GM12878 (cell line): ENCODE results near the gene DYNC1LI1. TPM values are rescaled to one million over a fixed set of nuclear protein-coding genes. Genes with fewer than 3 reads are reported as not detected.

Source experiments
- ATAC-seq: fragments of 200-7000 bp; cut with Tn5 transposase; 3 replicates; pipeline ENCODE4 v1.9.1; 2020; ENCODE audit warnings: mild to moderate bottlenecking, moderate library complexity
- BruUV-seq: library from RNA; stranded (reverse); fragments of 400-500 nt; replicated peaks from 2 replicates; lab custom pipeline; 2021; lab: Mats Ljungman, UMichigan
- CTCF ChIA-PET: fragments of 300-600 bp; sonication (Branson Sonifier 250); formaldehyde crosslinking; extraction: SDS; loops from one replicate; lab custom pipeline; 2021; ENCODE audit warnings: inconsistent platforms; lab: Yijun Ruan, JAX
- POLR2A ChIA-PET: fragments of 350-600 bp; formaldehyde crosslinking; extraction: SDS; loops from one replicate; lab custom pipeline; 2021; ENCODE audit warnings: inconsistent platforms; lab: Charles Lee
- RAD21 ChIA-PET: fragments of 300-600 bp; sonication (Branson Sonifier 250); formaldehyde crosslinking; loops from one replicate; lab custom pipeline; 2023; ENCODE audit warnings: antibody characterized with exemption; ENCODE audit not compliant: unreplicated experiment; lab: Charles Lee
- SMC1A ChIA-PET: fragments of 300-600 bp; sonication (Branson Sonifier 250); formaldehyde crosslinking; loops from one replicate; lab custom pipeline; 2023; ENCODE audit not compliant: unreplicated experiment, uncharacterized antibody; lab: Charles Lee
- DNase-seq: peaks from one replicate; pipeline ENCODE4 v3.0.0-alpha.2; 2011; ENCODE audit warnings: low read depth, low spot score
- FAIRE-seq: peaks from 3 replicates; lab custom pipeline; 2011; peaks lifted over from hg19 to GRCh38; lab: Jason Lieb, UNC
- H2AFZ ChIP-seq: 2 replicates; pipeline ENCODE4 v1.6.0; 2011; ENCODE audit warnings: low read depth, low read length, control low read depth; ENCODE audit not compliant: control insufficient read depth
- H3K27ac ChIP-seq: 2 replicates; pipeline ENCODE4 v1.5.1; 2011; ENCODE audit warnings: control low read depth; ENCODE audit not compliant: control insufficient read depth, insufficient read depth
- H3K27me3 ChIP-seq, 2 experiments: replicated peaks in 1 of 2; 2 replicates each; pipeline versions ENCODE4 v1.6.0 to v1.6.1; 2011; ENCODE audit warnings: low read length in 1 of 2; ENCODE audit not compliant: control insufficient read depth in 2 of 2, insufficient read depth in 2 of 2
- H3K36me3 ChIP-seq, 2 experiments: 2 replicates each; pipeline ENCODE4 v1.5.1; 2011; ENCODE audit warnings: low read length in 1 of 2; ENCODE audit not compliant: control insufficient read depth in 2 of 2, insufficient read depth in 2 of 2
- H3K4me1 ChIP-seq: 2 replicates; pipeline ENCODE4 v1.6.1; 2011; ENCODE audit warnings: mild to moderate bottlenecking, low read length, moderate library complexity, mixed read lengths; ENCODE audit not compliant: control insufficient read depth, insufficient read depth
- H3K4me2 ChIP-seq: 2 replicates; pipeline ENCODE4 v1.6.0; 2011; ENCODE audit warnings: control low read depth; ENCODE audit not compliant: control insufficient read depth, insufficient read depth
- H3K4me3 ChIP-seq: fragments of 200-600 bp; sonication (generic); 2 replicates; pipeline ENCODE4 v1.5.1; 2016
- H3K79me2 ChIP-seq: 2 replicates; pipeline ENCODE4 v1.6.0; 2011; ENCODE audit warnings: low read length; ENCODE audit not compliant: control insufficient read depth, insufficient read depth
- H3K9ac ChIP-seq: 2 replicates; pipeline ENCODE4 v1.8.0; 2011; ENCODE audit warnings: low read length, control low read depth, mixed read lengths; ENCODE audit not compliant: control insufficient read depth, insufficient read depth
- H3K9me3 ChIP-seq: replicated peaks from 3 replicates; pipeline ENCODE4 v1.5.1; 2011; ENCODE audit warnings: mild to moderate bottlenecking, low read length; ENCODE audit not compliant: control insufficient read depth, insufficient read depth
- H4K20me1 ChIP-seq: 2 replicates; pipeline ENCODE4 v1.6.0; 2011; ENCODE audit not compliant: control insufficient read depth, insufficient read depth
- ESRRA ChIP-seq: IDR thresholded peaks from 2 replicates; pipeline ENCODE4 v1.6.1; 2012; ENCODE audit warnings: mild to moderate bottlenecking, low read length, improper control_type of control experiment
- MYB ChIP-seq: fragments of 150-350 bp; IDR thresholded peaks from 2 replicates; pipeline ENCODE4 v1.6.1; 2014; ENCODE audit warnings: mild to moderate bottlenecking, low read depth, low read length, borderline replicate concordance
- POLR2A ChIP-seq: IDR thresholded peaks from 2 replicates; pipeline ENCODE4 v1.6.1; 2011; ENCODE audit warnings: low read depth, mild to moderate bottlenecking, low read length
- SREBF2 ChIP-seq: IDR thresholded peaks from 2 replicates; pipeline ENCODE4 v1.6.1; 2012; ENCODE audit warnings: mild to moderate bottlenecking, low read length
- TAF1 ChIP-seq: IDR thresholded peaks from 2 replicates; pipeline ENCODE4 v1.6.1; 2011; ENCODE audit warnings: mild to moderate bottlenecking, low read depth, low read length, borderline replicate concordance
- TCF12 ChIP-seq: IDR thresholded peaks from 2 replicates; pipeline ENCODE4 v1.6.1; 2011; ENCODE audit warnings: low read depth, mild to moderate bottlenecking, low read length
- YBX1 ChIP-seq: fragments of 450-650 bp; IDR thresholded peaks from 2 replicates; pipeline ENCODE4 v1.6.1; 2016; ENCODE audit warnings: antibody characterized with exemption
- WGBS: methylation state at CpG from one replicate; pipeline ENCODE4 v1.1.6; 2016; ENCODE audit warnings: low lambda C conversion rate; ENCODE audit not compliant: insufficient replicate concordance, insufficient coverage; ENCODE audit errors: missing lambda C conversion rate; 5-methylcytosine and 5-hydroxymethylcytosine counted together
- in situ Hi-C: fragments of 300-500 bp; cut with MboI; formaldehyde crosslinking; loops from 9 replicates; pipeline ENCODE4 v1.14.3; 2018; ENCODE audit warnings: mixed read lengths
- intact Hi-C: fragments of 100-400 bp; cut with micrococcal nuclease; formaldehyde crosslinking; loops from one replicate; pipeline ENCODE4 v1.14.2; 2022; ENCODE audit not compliant: unreplicated experiment
- polyA plus RNA-seq, 11 experiments: library from polyadenylated mRNA; depleted of rRNA in 4 of 11; unstranded in 6 of 11; stranded (reverse) in 5 of 11; fragments of >200 nt; fragmentation: Nextera tagmentation in 4 of 11; fragmentation: Illumina TruSeq in 1 of 11; extraction: Ambion mirVana in 4 of 11; extraction: Trizol in 1 of 11; gene quantifications; 1 replicate in 1 of 11; 2 replicates in 10 of 11; pipeline versions ENCODE4 v1.2.1 to v1.2.3, GENCODE V29; 2011 to 2016; ENCODE audit warnings: inconsistent platforms in 2 of 11, missing spikeins in 2 of 11, low read depth in 1 of 11
- total RNA-seq, 4 experiments: library from RNA; depleted of rRNA in 3 of 4; stranded (reverse); fragments of >200 nt in 3 of 4; fragmentation: Illumina TruSeq in 1 of 4; extraction: Trizol in 1 of 4; gene quantifications; 2 replicates each; pipeline versions ENCODE4 v1.2.1 to v1.2.3, GENCODE V29; 2013 to 2021
- TF ChIP-seq, protein P1 (sequence below): fragments of 450-650 bp; IDR thresholded peaks from 2 replicates; pipeline ENCODE4 v1.6.1; 2017; ENCODE audit warnings: low read depth, mild to moderate bottlenecking, moderate library complexity

DYNC1LI1 gene
- total and polyA plus RNA-seq, 10 of the 15 experiments (the other 5 are each of a cell fraction or from before 2014, with no cell fraction given), result 11.5 to 51.7 (median 32.0) TPM

DNA sequence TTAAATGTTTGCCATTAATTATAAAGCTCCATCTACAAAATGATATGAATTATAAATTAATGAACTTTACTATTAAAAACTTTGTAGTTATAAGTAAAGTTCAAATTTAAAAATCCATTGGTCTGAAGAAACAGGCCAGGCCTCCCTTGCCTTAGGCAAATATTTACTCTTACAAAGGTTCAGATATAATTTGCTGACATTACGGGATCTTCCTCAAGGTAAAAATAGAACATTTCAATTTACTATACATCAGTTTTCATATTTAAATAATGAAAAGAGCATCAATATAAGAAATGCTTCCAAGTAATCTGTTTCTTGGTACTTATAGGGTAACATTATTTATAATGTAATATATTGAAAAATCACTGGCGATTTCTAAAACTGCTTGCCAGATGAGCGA, 71.7 kb downstream of the DYNC1LI1 start:
- Histone ChIP-seq H2AFZ (no peak overlapping the region), H3K4me3 (no peak overlapping the region), H3K79me2 (peaks cover 21% of the 10 kb centered on the region), H4K20me1 (no peaks in the 10 kb centered on the region), H3K9ac (no peak overlapping the region), H3K9me3 (no peaks in the 10 kb centered on the region), H3K27me3 (no peaks in the 10 kb centered on the region), H3K4me2 (0 out of 2 replicates have a peak overlapping the region, but pooled peaks have one; percentile 26), H3K27ac (no peak overlapping the region), H3K4me1 (peaks cover 14% of the 10 kb centered on the region), H3K36me3 (no peaks in the 10 kb centered on the region)
- in situ Hi-C loops (no loop called here), intact Hi-C loops (no loop called here)
- WGBS, result 99% methylated on average over 3 of the region's 3 CpGs
- ATAC-seq, result no peak
- no TSS peak for BruUV-seq
- RAD21 ChIA-PET, result interaction anchor here (0.7 to 3.3 kb wide), 10 partner anchors 10 to 124 kb away, joined by 3 to 27 read pairs (median 4); no protein-coding TSS in a partner anchor
- FAIRE-seq, result no peak
- CTCF ChIA-PET, result interaction anchor here (1.4 to 4.7 kb wide), 4 partner anchors 9 to 124 kb away, joined by 4 to 41 read pairs (median 10); no protein-coding TSS in a partner anchor
- no peak for DNase-seq
- SMC1A ChIA-PET, result interaction anchor here (0.9 to 6.0 kb wide), 11 partner anchors 8 to 203 kb away, joined by 3 to 61 read pairs (median 5); no protein-coding TSS in a partner anchor
- TF ChIP-seq ESRRA (no peak), YBX1 (no peak), POLR2A (no peak)
- POLR2A ChIA-PET, result interaction anchor here (0.6 to 1.8 kb wide), 7 partner anchors 11 to 80 kb away, joined by 3 to 8 read pairs (median 4); partner anchors contain the start of gene DYNC1LI1

DNA sequence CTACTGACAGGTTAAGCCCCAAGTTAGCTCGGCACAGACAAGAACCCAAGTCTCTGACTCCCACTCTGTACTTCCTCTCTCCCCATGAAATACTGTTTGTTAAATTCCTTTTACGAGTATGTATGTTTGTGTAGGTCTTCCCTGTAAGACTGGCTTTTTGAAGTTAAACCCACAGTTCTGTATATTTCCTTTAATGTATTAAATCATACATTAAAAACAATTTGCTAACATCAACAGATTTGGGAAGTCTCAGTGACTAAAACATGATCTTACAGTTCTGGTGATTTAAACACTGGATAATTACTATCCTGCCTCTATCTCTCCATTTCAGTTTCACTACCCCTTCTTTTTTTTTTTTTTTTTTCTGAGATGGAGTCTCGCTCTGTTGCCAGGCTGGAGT, 72.4 kb downstream of the DYNC1LI1 start:
- FAIRE-seq, result no peak
- Histone ChIP-seq H3K27me3 (no peaks in the 10 kb centered on the region), H3K36me3 (no peaks in the 10 kb centered on the region), H3K4me3 (peak overlapping the region; percentile 20; the same call in 1 of the 2 replicates), H3K79me2 (peaks cover 21% of the 10 kb centered on the region), H3K4me1 (peaks cover 20% of the 10 kb centered on the region)
- CTCF ChIA-PET, result interaction anchor here (0.6 to 4.7 kb wide), 13 partner anchors 9 to 646 kb away, joined by 3 to 41 read pairs (median 4); no protein-coding TSS in a partner anchor
- RAD21 ChIA-PET, result interaction anchor here (0.7 to 2.1 kb wide), 18 partner anchors 9 to 123 kb away, joined by 3 to 8 read pairs (median 4); no protein-coding TSS in a partner anchor
- ATAC-seq, result no peak
- TF ChIP-seq TCF12 (no peak), SREBF2 (no peak), MYB (no peak), TAF1 (no peak)
- TF ChIP-seq, protein P1, sequence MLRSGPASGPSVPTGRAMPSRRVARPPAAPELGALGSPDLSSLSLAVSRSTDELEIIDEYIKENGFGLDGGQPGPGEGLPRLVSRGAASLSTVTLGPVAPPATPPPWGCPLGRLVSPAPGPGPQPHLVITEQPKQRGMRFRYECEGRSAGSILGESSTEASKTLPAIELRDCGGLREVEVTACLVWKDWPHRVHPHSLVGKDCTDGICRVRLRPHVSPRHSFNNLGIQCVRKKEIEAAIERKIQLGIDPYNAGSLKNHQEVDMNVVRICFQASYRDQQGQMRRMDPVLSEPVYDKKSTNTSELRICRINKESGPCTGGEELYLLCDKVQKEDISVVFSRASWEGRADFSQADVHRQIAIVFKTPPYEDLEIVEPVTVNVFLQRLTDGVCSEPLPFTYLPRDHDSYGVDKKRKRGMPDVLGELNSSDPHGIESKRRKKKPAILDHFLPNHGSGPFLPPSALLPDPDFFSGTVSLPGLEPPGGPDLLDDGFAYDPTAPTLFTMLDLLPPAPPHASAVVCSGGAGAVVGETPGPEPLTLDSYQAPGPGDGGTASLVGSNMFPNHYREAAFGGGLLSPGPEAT, result no peak
- TF ChIP-seq, all 136 proteins: peak for 0
- no peaks in the 10 kb centered on the region for H3K9me3 ChIP-seq
- in situ Hi-C loops, result no loop called here
- no peak overlapping the region for H3K9ac ChIP-seq
- WGBS, result 39% methylated on average over 3 of the region's 3 CpGs
- DNase-seq, result no peak
- H2AFZ ChIP-seq, result no peak overlapping the region
- peak overlapping the region; percentile 28 for H3K4me2 ChIP-seq
- ChIA-PET SMC1A (interaction anchor here (0.8 to 6.0 kb wide), 14 partner anchors 10 to 186 kb away, joined by 3 to 61 read pairs (median 4); partner anchors contain the start of gene CNOT10), POLR2A (interaction anchor here (0.7 to 1.8 kb wide), 10 partner anchors 10 to 227 kb away, joined by 3 to 8 read pairs (median 4); partner anchors contain the start of gene DYNC1LI1)
- H4K20me1 ChIP-seq, result no peaks in the 10 kb centered on the region
- BruUV-seq, result no TSS peak
- no peak overlapping the region for H3K27ac ChIP-seq
- intact Hi-C loops, result no loop called here
